Hepatocyte (in vitro differentiated cells): ENCODE measurements around the gene DNAH17.

Source experiments
- EZH2 ChIP-seq: fragments of 200-600 bp; sonication (generic); IDR thresholded peaks from 2 replicates; pipeline ENCODE4 v1.6.1; 2016; ENCODE audit warnings: antibody characterized with exemption, mild to moderate bottlenecking, borderline replicate concordance
- EZH2phosphoT487 ChIP-seq: fragments of 200-600 bp; sonication (generic); IDR thresholded peaks from one replicate; pipeline ENCODE4 v1.6.1; 2018; ENCODE audit warnings: antibody characterized with exemption, mild to moderate bottlenecking, low read depth, moderate library complexity; ENCODE audit not compliant: unreplicated experiment, severe bottlenecking
- TF ChIP-seq, protein P1 (sequence below): fragments of 200-600 bp; sonication (generic); IDR thresholded peaks from 2 replicates; pipeline ENCODE4 v1.5.1; 2016; ENCODE audit warnings: antibody characterized with exemption, mild to moderate bottlenecking; ENCODE audit not compliant: poor library complexity

DNA sequence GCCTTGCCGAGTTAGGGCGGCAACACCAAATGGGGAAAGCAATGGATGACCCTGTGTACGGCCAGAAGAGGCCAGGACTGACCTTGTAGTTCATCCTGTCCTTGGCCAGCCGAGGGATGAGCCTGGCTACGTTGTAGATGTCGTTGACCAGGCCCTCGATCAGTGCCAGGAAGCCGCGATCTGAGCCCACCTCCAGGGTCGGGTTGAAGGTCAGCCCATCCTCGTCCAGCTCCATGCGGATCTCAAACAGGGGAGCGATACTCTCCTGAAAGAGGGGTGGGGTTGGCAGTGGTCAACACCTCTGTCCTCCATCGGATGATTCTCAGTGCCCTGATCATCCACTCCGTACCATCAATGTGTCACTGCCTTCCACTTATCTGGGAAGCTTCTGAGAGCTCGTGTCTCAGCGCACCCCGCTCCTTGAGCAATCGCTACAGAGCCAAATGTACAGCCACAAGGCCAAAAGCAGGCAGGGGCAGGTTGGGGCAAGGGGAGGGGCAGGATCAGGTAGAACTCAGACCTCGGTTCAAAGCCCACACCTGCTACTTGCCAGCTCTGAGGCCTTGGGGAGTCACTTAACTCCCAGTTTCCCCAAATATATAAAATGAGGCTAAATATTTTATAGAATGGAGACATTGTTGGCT, 39.9 kb downstream of the DNAH17 start:
- no peak for TF ChIP-seq EZH2phosphoT487
- TF ChIP-seq, protein P1, sequence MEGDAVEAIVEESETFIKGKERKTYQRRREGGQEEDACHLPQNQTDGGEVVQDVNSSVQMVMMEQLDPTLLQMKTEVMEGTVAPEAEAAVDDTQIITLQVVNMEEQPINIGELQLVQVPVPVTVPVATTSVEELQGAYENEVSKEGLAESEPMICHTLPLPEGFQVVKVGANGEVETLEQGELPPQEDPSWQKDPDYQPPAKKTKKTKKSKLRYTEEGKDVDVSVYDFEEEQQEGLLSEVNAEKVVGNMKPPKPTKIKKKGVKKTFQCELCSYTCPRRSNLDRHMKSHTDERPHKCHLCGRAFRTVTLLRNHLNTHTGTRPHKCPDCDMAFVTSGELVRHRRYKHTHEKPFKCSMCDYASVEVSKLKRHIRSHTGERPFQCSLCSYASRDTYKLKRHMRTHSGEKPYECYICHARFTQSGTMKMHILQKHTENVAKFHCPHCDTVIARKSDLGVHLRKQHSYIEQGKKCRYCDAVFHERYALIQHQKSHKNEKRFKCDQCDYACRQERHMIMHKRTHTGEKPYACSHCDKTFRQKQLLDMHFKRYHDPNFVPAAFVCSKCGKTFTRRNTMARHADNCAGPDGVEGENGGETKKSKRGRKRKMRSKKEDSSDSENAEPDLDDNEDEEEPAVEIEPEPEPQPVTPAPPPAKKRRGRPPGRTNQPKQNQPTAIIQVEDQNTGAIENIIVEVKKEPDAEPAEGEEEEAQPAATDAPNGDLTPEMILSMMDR = no peak
- TF ChIP-seq EZH2 = no peak
